ENCODE measurements around the gene ZCWPW1.
A peak's percentile ranks its signal among the peaks of the same experiment; 100 is the strongest.

Gene ZCWPW1

GRCh38 chr7:100472121-100472851 lies 43.8 kb upstream of the ZCWPW1 start:
- TF ChIP-seq, protein P1, sequence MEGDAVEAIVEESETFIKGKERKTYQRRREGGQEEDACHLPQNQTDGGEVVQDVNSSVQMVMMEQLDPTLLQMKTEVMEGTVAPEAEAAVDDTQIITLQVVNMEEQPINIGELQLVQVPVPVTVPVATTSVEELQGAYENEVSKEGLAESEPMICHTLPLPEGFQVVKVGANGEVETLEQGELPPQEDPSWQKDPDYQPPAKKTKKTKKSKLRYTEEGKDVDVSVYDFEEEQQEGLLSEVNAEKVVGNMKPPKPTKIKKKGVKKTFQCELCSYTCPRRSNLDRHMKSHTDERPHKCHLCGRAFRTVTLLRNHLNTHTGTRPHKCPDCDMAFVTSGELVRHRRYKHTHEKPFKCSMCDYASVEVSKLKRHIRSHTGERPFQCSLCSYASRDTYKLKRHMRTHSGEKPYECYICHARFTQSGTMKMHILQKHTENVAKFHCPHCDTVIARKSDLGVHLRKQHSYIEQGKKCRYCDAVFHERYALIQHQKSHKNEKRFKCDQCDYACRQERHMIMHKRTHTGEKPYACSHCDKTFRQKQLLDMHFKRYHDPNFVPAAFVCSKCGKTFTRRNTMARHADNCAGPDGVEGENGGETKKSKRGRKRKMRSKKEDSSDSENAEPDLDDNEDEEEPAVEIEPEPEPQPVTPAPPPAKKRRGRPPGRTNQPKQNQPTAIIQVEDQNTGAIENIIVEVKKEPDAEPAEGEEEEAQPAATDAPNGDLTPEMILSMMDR (conservative IDR thresholded peaks at IDR 0.05), result no peak
- H3K27ac ChIP-seq, result peak overlapping the region; percentile 97

DNA sequence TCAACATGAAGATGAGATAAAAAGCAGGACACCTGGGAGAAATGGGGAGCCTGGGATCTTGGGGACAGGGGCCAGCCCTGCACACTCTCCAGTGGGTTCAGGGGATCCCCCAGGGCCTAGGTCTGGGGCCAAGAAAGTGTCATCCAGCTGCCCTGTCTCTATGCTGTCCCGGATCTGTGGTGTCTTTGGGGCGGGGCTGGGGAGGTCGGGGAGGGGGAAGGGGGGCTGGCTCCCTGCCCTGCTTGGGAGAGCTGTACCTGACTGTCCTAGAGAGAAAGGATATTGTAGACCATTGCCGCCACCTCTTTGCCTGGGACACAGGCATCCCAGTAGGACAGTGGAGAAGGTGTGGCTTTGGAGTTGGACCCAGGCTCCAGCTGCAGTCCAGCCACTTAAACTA lies 42.5 kb upstream of the ZCWPW1 start:
- TF ChIP-seq, protein P1 (conservative IDR thresholded peaks at IDR 0.05), result no peak
- H3K27ac ChIP-seq, result peak overlapping the region; percentile 49

DNA sequence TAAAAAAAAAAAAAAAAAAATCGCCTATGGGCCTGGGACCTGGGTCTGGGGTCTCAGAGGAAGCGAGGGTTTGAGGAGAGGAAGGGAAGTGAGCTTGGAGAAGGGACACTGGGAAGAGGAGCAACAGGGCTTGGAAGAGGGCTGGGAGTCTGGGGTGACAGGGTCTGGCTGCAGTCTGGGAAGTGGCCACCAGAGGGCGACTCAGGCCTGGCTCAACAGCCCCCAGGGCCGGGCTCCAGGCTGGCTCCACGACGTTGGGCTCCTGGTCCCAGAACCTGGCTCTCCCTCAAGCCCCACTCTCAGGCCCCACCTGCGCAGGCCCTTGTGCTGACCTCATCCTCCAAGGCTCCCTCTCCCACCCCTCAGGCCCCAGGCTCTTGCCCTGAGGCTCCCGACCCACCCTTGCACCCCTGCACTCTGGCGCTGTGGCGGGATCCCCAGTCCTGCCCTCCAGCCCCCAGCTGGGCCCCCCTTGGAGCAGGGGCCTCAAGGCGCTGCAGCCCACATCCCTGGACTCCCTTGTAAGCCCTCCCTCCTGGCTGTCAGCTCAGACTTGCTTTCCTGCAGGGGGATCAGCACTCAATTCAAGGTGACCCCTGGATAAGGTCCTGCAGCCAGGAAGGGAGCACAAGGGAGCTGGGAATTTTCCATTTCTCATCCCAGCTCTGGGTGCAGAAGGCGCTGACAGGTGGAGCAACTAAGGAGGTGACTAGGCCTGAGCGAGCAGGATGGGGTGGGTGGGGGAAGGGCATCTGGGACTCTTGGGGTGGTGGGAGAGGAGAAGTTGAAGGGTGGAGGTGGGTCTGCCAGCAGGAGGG lies 40.9 kb upstream of the ZCWPW1 start:
- peak overlapping the region; percentile 49 for H3K27ac ChIP-seq
- TF ChIP-seq, protein P1 (conservative IDR thresholded peaks at IDR 0.05), result peak; percentile 98

GRCh38 chr7:100467638-100468373 lies 39.3 kb upstream of the ZCWPW1 start:
- TF ChIP-seq, protein P1 (conservative IDR thresholded peaks at IDR 0.05), result no peak
- peak overlapping the region; percentile 68; the same call in 1 of the 2 replicates for H3K27ac ChIP-seq

- TF ChIP-seq, protein P1 (conservative IDR thresholded peaks at IDR 0.05), result no peak
- peak overlapping the region; percentile 68 for H3K27ac ChIP-seq
Measured at GRCh38 chr7:100466653-100467605, 38.4 kb upstream of the ZCWPW1 start.

- peak overlapping the region; percentile 68 for H3K27ac ChIP-seq
- TF ChIP-seq, protein P1 (conservative IDR thresholded peaks at IDR 0.05), result peak; percentile 90
Measured at GRCh38 chr7:100465702-100466311, 37.3 kb upstream of the ZCWPW1 start.

All from VCaP (cell line).